ENCODE measurements around the gene AHCYL2.

The AHCYL2 gene

DNA sequence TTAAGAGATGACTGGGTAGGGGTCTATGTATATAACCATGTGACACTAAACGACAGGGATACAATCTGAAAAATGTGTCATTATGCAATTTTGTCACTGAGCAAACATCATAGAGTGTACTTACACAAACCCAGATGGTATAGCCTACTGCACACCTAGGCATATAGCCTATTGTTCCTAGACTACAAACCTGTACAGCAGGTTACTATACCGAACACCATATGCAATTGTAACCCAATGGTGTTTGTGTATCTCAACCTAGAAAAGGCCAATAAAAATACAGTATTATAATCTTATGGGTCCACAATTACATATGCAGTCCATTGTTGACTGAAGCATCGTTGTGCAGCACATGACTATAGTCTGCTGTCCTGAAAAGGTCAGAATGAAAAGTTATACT lies 232.3 kb downstream of the AHCYL2 start:
- no peak overlapping the region for H3K4me3 ChIP-seq (ENCODE audit: low read depth, low read length)
- no peak overlapping the region for H3K27ac ChIP-seq
- H3K4me1 ChIP-seq, result no peaks in the 10 kb centered on the region
- H3K27me3 ChIP-seq (ENCODE audit: control insufficient read depth, insufficient read depth, low read length), result no peaks in the 10 kb centered on the region
- no peaks in the 10 kb centered on the region for H3K36me3 ChIP-seq (ENCODE audit: control insufficient read depth, insufficient read depth, low read length)
- no peak overlapping the region for H2AFZ ChIP-seq
- H3K79me2 ChIP-seq, result no peaks in the 10 kb centered on the region
- H3K4me2 ChIP-seq (ENCODE audit: low read length), result no peak overlapping the region
- H3K9me3 ChIP-seq (ENCODE audit: control insufficient read depth, low read length), result no peaks in the 10 kb centered on the region
- H3K9ac ChIP-seq, result no peak overlapping the region
- TF ChIP-seq, protein P1, sequence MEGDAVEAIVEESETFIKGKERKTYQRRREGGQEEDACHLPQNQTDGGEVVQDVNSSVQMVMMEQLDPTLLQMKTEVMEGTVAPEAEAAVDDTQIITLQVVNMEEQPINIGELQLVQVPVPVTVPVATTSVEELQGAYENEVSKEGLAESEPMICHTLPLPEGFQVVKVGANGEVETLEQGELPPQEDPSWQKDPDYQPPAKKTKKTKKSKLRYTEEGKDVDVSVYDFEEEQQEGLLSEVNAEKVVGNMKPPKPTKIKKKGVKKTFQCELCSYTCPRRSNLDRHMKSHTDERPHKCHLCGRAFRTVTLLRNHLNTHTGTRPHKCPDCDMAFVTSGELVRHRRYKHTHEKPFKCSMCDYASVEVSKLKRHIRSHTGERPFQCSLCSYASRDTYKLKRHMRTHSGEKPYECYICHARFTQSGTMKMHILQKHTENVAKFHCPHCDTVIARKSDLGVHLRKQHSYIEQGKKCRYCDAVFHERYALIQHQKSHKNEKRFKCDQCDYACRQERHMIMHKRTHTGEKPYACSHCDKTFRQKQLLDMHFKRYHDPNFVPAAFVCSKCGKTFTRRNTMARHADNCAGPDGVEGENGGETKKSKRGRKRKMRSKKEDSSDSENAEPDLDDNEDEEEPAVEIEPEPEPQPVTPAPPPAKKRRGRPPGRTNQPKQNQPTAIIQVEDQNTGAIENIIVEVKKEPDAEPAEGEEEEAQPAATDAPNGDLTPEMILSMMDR (IDR thresholded peaks at IDR 0.05), result no peak

DNA sequence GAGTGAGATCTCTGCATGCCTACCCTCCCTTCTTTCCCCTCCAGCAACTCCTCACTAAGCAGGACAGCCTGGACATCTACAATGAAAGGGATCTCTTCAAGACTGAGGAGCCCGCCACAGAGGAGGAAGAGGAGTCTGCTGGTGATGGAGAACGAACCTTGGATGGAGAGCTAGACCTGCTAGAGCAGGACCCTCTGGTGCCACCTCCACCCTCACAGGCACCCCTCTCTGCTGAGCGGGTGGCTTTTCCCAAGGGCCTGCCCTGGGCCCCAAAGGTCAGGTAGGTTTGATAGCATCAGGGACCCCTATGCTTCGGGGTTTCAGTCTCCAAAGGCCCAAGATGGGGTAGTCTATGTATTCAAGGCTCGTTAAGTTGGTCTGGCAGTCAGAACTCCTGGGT lies 233.3 kb downstream of the AHCYL2 start:
- Histone ChIP-seq H3K36me3 (ENCODE audit: control insufficient read depth, insufficient read depth, low read length) (no peaks in the 10 kb centered on the region), H3K79me2 (no peaks in the 10 kb centered on the region), H2AFZ (no peak overlapping the region), H3K4me3 (ENCODE audit: low read depth, low read length) (no peak overlapping the region), H3K27me3 (ENCODE audit: control insufficient read depth, insufficient read depth, low read length) (no peaks in the 10 kb centered on the region), H3K9me3 (ENCODE audit: control insufficient read depth, low read length) (no peaks in the 10 kb centered on the region), H3K9ac (no peak overlapping the region), H3K4me1 (no peaks in the 10 kb centered on the region), H3K27ac (no peak overlapping the region), H3K4me2 (ENCODE audit: low read length) (no peak overlapping the region)
- TF ChIP-seq, protein P1 (IDR thresholded peaks at IDR 0.05), result no peak

DNA sequence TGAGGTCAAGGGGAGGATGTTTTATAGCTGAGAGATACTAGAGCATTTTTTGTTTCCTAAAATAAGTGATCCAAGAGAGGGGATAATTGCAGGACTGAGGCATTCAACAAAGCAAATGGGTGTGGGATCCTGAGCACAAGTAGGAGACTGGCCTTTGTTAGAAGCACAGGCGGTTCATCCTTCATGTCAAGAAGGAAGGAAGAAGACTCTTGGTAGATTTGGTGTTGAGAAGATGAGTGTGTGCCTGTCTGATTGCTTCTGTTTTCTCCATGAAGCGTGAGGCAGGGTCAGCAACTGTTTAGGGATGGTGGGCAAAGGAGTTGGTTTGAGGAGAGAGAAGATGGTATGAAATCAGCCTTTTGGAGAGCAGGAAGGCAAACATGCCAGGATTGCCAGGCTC lies 237.0 kb downstream of the AHCYL2 start:
- Histone ChIP-seq H3K4me3 (ENCODE audit: low read depth, low read length) (no peak overlapping the region), H3K27me3 (ENCODE audit: control insufficient read depth, insufficient read depth, low read length) (no peaks in the 10 kb centered on the region), H3K79me2 (no peaks in the 10 kb centered on the region), H3K27ac (no peak overlapping the region), H3K4me2 (ENCODE audit: low read length) (no peak overlapping the region), H3K4me1 (no peaks in the 10 kb centered on the region), H3K36me3 (ENCODE audit: control insufficient read depth, insufficient read depth, low read length) (no peaks in the 10 kb centered on the region), H3K9me3 (ENCODE audit: control insufficient read depth, low read length) (no peaks in the 10 kb centered on the region), H3K9ac (no peak overlapping the region), H2AFZ (no peak overlapping the region)
- TF ChIP-seq, protein P1 (IDR thresholded peaks at IDR 0.05), result no peak

DNA sequence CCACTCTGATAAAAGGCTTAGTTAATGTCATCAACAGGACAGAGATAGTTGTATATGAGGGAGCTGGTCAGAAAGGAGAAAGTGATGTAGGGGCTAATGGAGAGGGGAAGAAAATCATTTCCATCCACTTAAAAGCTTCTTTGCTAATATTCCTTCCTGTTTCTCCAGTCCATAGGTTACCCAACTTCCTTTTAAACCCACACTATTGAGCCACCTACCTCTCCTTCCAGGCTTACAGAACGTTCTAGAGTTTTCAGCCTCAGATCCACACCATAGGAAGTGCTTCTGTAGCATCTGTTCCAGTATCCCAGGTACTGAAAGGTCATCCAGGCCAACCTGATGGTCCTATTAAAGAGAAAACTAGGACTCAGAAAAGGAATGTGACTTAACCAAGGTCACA lies 237.6 kb downstream of the AHCYL2 start:
- Histone ChIP-seq H3K9me3 (ENCODE audit: control insufficient read depth, low read length) (no peaks in the 10 kb centered on the region), H3K36me3 (ENCODE audit: control insufficient read depth, insufficient read depth, low read length) (no peaks in the 10 kb centered on the region), H3K4me1 (no peaks in the 10 kb centered on the region), H3K9ac (no peak overlapping the region), H3K27me3 (ENCODE audit: control insufficient read depth, insufficient read depth, low read length) (no peaks in the 10 kb centered on the region), H2AFZ (no peak overlapping the region), H3K79me2 (no peaks in the 10 kb centered on the region), H3K4me2 (ENCODE audit: low read length) (no peak overlapping the region), H3K27ac (no peak overlapping the region), H3K4me3 (ENCODE audit: low read depth, low read length) (no peak overlapping the region)
- TF ChIP-seq, protein P1 (IDR thresholded peaks at IDR 0.05), result no peak

DNA sequence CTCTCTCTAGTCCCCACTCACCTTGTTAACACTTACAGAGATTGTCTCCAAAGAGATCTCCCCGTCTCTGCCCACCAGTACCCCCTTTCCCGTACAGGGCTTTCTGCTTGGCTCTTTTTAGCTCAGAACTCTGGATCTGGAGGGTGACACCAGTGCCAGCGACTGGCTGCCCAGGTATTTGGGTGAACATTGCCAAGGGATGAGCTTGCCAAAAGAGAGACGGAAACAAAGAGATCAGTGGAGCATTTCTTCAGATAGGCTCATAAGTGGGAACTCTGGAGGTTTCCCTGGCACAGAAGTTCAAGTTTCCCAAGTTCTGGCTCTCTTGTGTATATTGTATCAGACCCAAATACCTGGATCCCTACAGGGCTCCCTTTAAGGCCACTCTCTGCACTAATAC lies 239.4 kb downstream of the AHCYL2 start:
- Histone ChIP-seq H3K27ac (no peak overlapping the region), H3K9ac (no peak overlapping the region), H3K4me3 (ENCODE audit: low read depth, low read length) (no peak overlapping the region), H3K36me3 (ENCODE audit: control insufficient read depth, insufficient read depth, low read length) (no peaks in the 10 kb centered on the region), H3K9me3 (ENCODE audit: control insufficient read depth, low read length) (no peaks in the 10 kb centered on the region), H2AFZ (no peak overlapping the region), H3K4me2 (ENCODE audit: low read length) (no peak overlapping the region), H3K79me2 (no peaks in the 10 kb centered on the region), H3K4me1 (no peaks in the 10 kb centered on the region), H3K27me3 (ENCODE audit: control insufficient read depth, insufficient read depth, low read length) (no peaks in the 10 kb centered on the region)
- TF ChIP-seq, protein P1 (IDR thresholded peaks at IDR 0.05), result no peak
